Ovary (tissue), 3 donors: ENCODE measurements around the gene XPO6.

ENCODE experiments used
- CTCF ChIP-seq, 3 donors: fragments of 450-650 bp in 2 of 3; fragments of 200-600 bp in 1 of 3; IDR thresholded peaks; one replicate each; pipeline versions ENCODE4 v1.5.1 to v1.8.0; 2016 to 2022; ENCODE audit warnings: antibody characterized with exemption in 3 of 3, mild to moderate bottlenecking in 1 of 3
- EP300 ChIP-seq: sonication (generic); formaldehyde crosslinking; IDR thresholded peaks from one replicate; pipeline ENCODE4 v1.6.1; 2017; ENCODE audit warnings: antibody characterized with exemption
- POLR2A ChIP-seq: fragments of 450-650 bp; IDR thresholded peaks from one replicate; pipeline ENCODE4 v1.6.1; 2017; ENCODE audit warnings: antibody characterized with exemption, mild to moderate bottlenecking, moderate library complexity
- donor health status: DM: no; HTN: no; CAD: no.

DNA sequence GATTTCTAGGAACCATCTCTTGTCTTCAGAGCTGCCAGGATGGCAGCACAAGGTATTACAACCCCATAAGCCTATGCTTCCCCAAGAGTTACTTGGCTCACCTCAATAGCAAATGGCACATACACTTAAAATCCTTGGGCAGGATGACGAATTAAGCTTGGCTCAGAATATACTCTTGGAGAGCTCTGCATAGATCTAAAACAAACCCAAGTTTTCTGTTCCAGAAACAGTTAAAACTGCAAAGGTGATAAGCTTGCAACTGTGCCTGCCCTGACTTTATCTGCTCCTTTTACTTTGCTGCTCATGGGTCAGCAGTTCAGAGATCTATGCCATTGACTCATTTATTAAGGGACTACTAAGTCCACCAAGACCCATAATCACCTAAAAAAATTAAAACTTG, 26.1 kb downstream of the XPO6 start:
- TF ChIP-seq CTCF (IDR thresholded peaks at IDR 0.05) (no peak), EP300 (no peak), POLR2A (no peak)
